Endothelial cell of hepatic sinusoid (primary cell): Measurements from ENCODE around the gene CAMK1D.
"Not testable (repeated sequence)": the region's sequence is repeated elsewhere in the genome, so short reads cannot be mapped to it uniquely, and the experiment has no call there.

Experiments used
- in situ Hi-C: cut with HindIII; loops from 2 replicates; pipeline ENCODE4 v1.10.0; 2017; ENCODE audit warnings: low sequenced_read_pairs

The CAMK1D gene

DNA sequence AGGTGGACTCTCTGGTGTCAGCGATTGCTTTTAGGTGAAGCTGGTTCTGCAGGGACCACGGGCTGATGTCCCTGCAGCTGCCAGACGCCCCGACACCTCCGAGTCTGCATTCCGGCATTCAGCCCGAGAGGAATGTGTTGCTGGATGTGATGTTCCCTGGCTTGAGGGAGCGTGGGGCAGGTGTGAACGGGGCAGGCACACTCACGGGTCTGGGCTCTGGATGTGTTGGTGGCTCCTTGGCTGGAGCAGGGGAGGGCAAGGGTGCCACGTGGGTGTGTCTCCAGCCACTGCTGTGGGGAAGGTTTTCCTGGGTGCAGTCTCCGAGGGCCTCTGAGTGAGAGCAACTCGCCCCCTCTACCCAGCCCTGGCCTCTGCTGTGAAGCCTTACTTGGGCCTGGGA lies 140.5 kb downstream of the CAMK1D start:
- in situ Hi-C loops: loop anchor here (5.0 kb wide), 1 partner anchor 72 kb away; no protein-coding TSS in a partner anchor

DNA sequence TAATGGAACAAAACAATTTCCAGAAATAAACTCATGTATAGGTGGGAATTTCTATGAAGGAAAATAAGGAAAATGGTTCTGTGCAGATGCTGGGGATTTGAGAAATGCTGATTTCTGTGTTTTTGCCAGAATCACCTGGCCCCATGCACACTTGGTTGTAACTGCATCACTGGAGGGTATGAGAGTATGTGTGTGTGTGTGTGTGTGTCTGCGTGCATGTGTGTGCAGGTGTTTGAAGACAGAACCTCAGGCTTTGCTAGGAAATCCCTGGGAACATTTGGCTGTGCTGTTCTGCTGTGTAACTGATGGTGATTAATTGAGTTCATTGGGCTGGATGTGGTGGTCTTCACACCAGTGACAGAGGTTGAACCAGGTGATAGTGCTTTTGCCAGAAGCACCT lies 141.6 kb downstream of the CAMK1D start:
- in situ Hi-C loops: loop anchor here (5.0 kb wide), 1 partner anchor 71 kb away; no protein-coding TSS in a partner anchor

DNA sequence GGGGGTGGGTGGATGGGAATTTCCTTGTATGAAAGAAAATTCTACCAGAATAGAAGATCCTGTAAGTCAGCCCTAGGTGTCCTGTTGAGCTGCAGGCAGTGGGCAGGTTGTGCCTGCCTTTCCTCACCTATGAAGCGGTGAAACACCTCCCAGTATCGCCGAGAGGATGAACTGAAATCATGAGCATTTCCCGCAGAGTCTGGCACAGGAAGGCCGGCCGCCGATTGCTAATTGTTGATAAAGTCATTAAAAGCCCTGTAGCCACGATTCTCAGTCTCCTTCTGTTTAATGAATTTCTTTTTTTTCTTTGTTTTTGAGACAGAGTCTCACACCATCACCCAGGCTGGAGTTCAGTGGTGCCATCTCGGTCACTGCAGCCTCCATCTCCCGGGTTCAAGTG lies 142.1 kb downstream of the CAMK1D start:
- in situ Hi-C loops: loop anchor here (5.0 kb wide), 1 partner anchor 71 kb away; no protein-coding TSS in a partner anchor

DNA sequence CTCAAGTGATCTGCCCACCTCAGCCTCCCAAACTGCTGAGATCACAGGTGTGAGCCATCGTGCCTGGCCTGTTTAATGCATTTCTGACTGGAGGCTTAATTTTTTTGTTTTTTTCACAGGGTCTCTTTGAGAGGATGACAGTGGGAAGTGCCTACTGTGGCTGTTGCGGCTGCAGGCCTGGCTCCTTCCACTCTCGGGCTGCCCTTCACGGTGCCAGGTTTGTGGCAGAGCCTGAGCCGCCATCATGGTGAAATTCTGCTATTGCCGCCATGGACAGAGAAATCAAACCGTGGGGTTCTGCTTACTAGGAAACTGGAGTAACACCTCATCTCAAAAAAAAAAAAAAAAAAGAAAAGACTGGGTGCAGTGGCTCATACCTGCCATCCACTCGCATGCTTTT lies 142.7 kb downstream of the CAMK1D start:
- in situ Hi-C loops: loop anchor here (5.0 kb wide), 1 partner anchor 70 kb away; no protein-coding TSS in a partner anchor

DNA sequence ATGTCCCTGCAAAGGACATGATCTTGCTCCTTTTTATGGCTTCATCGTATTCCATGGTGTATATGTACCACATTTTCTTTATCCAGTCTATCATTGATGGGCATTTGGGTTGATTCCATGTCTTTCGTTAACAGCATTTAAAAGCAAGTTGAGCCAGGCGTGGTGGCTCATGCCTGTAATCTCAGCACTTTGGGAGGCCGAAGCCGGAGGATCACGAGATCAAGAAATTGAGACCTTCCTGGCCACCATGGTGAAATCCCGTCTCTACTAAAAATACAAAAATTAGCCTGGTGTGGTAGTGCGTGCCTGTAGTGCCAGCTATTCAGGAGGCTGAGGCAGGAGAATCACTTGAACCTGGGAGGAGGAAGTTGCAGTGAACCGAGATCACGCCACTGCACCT lies 147.7 kb downstream of the CAMK1D start:
- in situ Hi-C loops: not testable (repeated sequence)

DNA sequence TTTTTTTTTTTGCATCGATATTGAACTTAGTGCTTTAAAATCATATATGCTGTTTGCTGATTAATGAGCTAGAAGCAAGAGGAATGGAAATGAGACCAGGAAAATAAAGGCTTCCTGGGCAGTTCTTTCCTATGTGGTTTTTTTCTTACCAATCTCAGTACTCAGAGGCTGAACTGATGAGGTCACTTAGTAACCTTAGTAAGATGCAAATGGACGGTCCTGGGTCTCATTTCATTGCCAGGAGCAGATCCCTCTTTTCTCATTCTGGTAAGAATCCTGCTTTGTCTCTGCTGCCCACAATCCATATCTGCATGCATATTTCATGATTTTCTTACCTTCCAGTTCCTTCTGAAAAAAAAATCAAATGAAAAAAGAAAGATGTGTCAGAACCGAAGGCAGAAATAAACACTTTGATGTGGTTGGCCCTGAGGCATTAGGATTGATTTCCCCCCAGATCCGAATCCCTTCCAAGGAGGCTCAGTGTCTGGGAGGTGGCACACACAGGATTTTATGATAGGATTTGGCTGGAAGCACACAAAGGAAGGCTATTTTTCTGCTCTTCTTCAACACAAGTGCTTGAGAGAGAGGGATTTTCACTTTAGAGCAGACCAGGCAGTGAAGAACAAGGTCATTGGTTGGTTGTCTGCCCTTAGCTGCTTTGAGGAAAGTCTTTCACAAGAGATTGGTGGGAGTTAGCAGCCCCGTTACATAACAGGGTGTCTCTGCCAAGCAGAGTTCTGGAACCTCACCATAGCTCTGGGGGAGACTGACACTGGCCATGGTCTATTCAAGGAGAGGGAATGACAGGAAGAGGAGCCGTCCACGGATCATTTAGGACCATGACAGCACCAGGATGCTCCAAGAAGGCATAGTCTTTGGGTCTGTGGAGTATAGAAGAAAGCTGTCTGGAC lies 150.0 kb downstream of the CAMK1D start:
- in situ Hi-C loops: no loop called here

DNA sequence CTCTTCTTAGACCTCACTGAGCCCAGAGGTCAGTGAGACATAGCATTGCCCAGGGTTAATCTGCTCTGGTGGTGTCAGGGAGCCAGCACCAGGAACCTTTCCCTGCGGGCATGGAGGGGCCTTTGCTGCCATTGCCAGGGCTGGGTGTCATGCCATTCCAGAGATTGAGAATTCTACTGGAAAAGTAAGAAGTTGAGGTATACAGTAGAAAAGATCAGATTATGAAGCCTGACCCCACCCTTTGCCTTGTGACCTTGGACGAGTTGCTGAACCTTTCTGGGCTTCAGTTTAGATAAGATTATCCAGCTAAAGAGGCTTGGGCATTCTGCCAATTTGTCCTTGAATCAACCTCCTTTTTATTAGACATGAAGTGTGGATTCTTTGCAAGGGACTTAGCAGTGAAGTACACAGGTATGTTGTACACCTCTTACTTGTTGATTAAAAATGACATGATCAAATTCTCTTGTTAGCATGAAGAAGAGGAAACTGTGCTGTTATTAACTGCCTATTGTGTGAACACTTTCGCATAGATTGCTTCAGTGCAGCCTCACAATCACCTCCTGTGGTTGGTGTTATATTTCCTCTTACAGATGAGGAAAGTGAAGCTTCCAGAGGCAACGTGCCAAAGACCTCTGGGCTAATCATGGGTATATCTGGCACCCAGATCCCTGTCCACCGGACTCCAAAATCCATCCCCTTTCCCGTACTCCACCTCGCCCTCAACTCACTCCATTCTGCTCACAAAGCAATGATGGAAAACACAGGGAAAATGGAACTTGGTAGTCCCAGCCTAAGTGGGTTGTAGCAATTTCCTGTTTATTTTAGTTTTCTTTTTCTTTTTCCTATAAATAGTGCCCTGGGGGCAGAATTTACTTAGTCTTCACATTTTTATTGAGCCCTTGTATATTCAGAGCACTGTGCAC lies 151.3 kb downstream of the CAMK1D start:
- in situ Hi-C loops: no loop called here

DNA sequence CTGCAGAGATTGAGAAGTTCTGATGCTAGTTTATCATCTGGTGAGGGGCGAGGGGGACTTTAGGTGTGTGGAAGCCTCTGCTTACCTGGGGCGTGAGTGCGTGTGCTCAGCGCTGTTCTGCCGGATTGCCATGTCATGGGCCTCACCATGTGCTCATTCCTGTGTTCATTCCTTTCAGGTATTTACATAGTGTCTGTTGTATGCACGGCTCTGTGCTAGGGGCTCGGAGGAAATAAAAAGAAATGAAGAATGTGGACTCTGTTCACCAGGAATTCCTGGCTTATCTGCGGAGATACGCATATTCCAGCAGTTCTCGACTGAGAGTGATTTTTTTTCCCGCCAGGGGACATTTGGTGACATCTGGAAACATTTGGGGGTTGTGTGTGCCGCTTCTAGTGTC lies 152.0 kb downstream of the CAMK1D start:
- in situ Hi-C loops: no loop called here

DNA sequence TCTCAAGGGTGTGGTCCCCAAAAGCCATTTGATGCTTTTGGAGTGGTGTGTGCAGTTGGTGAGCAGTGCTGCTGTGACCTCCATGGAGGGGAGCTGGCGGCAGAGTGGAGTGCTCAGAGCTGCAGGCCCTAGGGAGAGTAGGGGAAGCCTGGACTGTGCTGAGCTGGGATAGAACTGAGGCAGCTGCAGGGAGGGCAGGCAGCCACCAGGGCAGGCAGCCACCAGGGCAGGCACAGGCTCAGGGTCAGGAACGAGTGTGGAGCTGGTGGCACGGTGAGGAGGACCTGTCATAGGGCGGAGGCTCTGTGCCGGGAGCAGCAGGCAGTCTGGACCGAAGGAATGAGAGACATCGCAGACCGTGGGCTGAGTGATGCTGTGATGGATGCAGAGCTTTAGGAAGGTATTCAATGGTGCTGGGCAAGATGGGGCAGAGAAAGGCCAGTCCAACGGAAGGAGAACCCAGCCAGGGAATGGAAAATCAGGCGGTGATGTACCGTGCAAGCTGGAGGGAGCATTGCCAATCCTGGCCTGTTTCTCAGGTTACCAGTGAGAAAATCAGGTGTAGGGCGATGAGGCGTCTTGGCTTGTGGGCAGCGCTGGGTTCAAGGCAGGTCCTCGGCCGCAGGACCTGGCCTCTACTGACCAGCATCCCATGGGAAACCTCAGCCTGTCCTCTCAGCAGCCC lies 152.6 kb downstream of the CAMK1D start:
- in situ Hi-C loops: no loop called here

DNA sequence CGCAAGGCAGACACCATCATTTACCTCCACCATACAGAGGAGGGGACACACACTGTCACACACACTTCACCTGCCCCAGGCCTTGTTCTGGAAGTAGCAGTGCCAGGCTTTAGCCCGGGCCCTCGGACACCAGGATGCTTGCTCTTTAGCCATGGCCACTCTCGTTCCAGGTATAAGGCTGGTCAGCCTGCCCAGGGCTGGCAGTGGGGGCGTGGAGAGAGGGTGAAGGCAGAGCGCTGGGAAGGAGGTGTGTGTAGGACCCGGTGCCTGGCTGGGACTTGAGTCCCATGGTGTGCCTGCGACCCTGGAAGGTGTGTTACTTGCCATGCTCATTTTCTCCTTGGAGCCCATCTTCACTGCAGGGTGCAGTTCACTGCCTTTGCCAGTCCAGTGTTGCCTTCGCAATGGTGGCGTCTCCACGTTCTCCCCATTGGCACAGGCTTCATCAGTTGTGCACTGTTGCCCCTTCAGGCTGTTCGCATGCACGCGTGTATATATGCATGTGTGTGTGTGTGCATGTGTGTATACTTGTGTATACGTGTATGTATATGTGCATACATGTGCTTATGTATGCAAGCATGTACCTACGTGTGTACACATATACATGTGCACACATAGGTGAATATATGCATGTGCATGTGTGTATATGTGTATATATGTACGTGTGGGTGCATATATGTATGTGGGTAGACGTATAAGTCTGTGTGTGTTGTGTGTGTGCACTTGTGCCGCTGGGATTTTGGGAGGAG lies 153.4 kb downstream of the CAMK1D start:
- in situ Hi-C loops: no loop called here

DNA sequence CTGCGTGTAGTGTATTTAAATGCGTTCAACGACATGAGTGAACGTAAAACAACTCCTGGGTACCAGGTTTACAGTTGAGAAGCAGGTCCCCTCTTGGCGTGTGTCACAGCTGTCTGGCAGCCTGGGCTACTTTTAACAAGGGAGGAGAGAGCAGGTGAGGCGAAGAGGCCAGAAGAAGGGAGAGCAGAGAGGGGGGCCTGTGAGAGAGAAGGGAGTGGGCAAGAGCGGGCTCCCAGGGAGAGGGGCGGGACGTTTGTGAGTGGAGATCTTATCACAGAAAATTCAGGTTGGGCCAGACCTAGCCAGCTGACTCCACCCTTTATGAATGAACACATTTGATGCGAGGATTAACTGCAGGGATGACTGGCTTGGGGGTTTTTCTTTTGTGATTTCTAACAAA lies 154.0 kb downstream of the CAMK1D start:
- in situ Hi-C loops: no loop called here

DNA sequence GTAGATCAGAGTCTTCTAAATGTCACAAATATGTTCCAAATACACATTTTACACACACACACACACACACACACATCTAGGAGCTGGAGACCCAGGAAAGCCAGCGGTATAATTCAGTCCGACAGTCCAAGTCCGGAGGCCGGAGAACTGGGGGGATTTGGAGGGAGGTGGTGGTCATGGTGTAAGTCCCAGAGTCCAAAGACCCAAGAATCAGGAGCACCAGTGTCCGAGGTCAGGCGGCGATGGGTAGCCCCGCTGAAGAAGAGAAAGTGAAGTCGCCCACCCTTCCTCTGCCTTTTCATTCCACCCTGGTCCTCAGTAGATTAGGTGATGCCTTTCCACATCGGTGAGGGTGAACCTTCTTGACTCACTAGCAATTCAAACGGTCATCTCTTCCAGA lies 154.8 kb downstream of the CAMK1D start:
- in situ Hi-C loops: no loop called here

DNA sequence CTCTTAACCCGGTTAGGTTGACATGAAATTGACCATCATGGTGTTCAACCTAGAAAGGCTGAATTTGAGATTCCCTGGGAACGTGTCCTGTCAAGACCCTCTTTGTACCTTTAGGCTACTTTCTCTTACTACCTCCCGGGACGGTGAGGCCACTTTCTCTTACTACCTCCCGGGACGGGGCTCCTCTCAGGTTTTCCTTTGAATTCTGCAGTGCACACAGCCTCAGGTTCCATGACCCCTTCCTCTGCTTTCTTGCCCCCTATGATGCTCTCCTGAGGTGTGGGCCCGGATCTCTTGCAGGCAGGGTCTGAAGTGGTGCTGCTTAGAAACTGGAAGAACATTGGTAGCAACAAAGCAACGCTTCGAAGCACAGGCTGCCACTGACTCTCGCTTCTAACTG lies 155.3 kb downstream of the CAMK1D start:
- in situ Hi-C loops: no loop called here

DNA sequence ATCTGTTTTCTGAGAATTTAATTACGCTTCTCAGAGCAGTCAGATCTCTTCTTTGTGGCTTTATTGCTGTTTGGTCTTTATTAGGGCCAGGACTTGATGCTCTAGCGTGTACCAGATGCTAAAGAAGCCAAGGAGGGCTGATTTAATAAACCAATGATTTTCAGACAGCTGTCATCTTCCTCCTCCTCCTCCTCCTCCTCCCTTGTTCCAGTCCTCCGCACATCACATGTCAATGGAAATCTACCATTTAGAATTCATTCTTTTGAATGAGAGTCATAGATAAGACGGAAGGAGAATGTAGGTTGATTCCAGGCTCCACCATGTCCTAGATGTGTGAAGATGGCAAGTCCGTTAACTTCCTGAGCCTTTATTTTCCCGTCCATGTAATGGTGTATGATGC lies 156.3 kb downstream of the CAMK1D start:
- in situ Hi-C loops: no loop called here

DNA sequence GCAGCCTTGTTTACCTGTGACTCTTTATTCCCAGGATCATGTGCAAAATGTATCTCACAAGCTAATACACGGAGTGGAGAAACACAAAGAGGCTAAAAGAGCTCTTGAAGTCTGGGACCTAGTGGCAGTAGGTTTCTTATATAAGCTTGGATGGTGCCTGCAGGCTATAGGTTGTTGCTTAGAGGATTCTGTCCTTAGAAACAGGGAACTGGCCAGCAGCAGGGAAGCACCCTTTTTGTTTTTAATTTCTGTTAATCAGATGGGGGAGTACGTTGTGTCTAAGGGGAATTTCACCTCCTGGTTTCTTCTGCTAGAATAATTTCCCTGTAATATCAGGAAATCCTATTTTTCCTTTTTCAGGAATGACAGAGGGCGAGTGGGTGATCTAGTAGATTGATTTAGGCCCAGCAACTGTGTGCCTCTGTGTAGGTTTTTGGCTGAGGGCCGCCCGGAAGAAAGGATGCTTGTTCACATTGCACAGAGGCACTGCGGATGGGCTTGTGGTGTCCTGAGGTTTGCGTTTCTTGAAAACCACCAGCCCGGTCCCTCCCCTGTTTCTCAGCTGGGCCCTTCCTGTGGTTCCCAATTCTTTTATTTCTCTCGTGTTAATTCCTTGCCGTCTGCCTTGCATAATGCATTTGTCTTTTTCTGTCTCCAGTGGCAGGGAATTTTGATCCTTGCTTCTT lies 158.0 kb downstream of the CAMK1D start:
- in situ Hi-C loops: no loop called here

DNA sequence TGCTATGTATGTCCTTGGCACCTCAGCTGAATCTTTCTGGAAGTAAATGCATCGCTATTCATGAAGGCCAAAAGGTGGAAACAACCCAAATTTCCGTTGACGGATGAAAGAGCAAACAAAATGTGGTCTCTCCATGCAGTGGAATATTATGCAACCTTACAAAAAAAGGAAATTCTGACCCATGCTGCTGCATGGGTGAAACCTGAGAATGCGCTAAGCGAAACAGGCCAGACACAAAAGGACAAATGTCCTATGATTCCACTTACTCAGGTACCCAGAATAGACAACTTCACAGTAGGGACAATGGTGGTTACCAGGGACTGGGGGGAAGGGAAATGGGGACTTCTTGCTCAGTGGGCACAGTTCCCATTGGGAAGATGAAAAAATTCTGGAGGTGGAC lies 158.8 kb downstream of the CAMK1D start:
- in situ Hi-C loops: no loop called here

DNA sequence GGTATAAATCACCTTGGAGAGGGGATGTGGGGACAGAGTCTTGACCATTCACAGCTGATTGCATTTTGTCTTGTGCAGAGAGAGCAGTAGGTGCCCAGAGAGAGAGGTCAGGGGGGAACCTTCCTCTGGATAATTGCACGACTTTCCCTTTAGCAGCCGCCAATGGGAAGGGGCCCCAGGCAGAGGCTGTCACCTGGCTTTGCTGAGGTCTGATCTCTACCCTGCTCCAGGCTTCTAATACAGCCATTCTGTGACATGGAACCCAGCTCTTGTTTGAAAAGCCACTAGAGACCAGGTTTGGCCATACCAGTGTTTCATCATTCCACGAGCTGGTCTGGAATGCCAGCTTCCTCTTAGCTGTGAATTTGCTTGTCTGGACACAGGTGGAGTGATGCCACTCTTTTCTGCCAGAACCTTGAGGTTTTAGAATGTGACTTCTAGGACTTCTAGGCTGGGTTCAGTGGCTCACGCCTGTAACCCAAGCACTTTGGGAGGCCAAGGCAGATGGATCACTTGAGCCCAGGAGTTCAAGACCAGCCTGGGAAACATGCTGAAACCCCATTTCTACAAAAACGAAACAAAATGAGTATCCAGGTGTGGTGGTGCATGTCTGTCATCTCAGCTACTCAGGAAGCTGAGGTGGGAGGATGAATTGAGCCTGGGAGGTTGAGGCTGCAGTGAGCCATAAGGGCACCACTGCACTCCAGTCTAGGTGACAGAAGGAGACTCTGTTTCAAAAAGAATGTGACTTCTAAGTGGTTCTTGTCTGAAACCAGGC lies 159.9 kb downstream of the CAMK1D start:
- in situ Hi-C loops: no loop called here

DNA sequence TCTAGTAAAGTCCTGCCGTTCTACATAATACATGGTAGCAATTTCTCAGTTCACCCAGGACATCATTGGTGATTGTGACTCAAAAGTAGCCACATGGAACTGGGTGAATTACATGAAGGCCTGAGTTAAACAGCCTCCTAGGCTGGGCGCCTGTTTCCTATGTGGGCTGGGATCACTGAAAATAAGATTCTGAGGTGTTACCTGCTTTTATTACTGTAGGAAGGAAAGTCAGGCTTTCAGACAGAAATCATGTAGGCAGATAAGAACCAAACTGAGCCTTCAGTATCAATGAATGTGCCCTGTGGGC lies 160.4 kb downstream of the CAMK1D start:
- in situ Hi-C loops: no loop called here

DNA sequence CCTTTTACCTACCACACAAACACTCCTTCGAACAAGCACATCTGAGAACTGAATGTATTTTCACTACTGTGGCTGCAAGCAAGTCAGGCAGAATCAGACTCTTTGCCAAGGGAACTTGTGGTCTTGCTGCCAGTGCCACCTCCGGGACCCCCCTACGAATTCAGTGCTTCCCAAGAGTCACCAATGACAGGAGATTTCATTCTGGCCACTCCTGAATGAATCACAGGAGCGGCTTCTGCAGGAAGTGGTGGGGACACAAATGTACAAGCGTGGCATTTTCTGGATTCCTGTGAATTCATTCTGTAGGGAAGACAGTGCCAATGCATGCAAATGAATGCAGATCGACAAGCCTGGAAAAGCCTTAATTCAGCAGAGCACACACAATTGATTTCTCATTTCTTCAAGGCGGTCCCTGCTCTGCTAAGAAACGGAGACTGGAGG lies 161.2 kb downstream of the CAMK1D start:
- in situ Hi-C loops: no loop called here
